Esophagus squamous epithelium (tissue), 5 donors: ENCODE data around the gene TLN1. TPM values are rescaled to one million over a fixed set of nuclear protein-coding genes. Genes with fewer than 3 reads are reported as not detected.

Source experiments
- DNase-seq: peaks from one replicate; lab custom pipeline; 2025; lab: John Stamatoyannopoulos, UW
- H3K27ac ChIP-seq, 4 donors: fragments of 200-600 bp; sonication (generic); one replicate each; pipeline ENCODE4 v1.5.1; 2016 to 2019; ENCODE audit warnings: mild to moderate bottlenecking in 1 of 4
- H3K27me3 ChIP-seq, 4 donors: fragments of 200-600 bp; sonication (generic); 1 replicate in 3 of 4; 2 replicates in 1 of 4; pipeline versions ENCODE4 v1.5.1 to v1.6.0; 2017 to 2021; ENCODE audit warnings: antibody characterized with exemption in 1 of 4
- H3K36me3 ChIP-seq, 3 donors: fragments of 200-600 bp; sonication (generic); one replicate each; pipeline ENCODE4 v1.5.1; 2016 to 2019
- H3K4me1 ChIP-seq, 3 donors: fragments of 200-600 bp; sonication (generic); one replicate each; pipeline ENCODE4 v1.5.1; 2017 to 2019
- H3K4me3 ChIP-seq, 4 donors: fragments of 200-600 bp; sonication (generic); 1 replicate in 3 of 4; 2 replicates in 1 of 4; pipeline ENCODE4 v1.5.1; 2016 to 2019; ENCODE audit warnings: mild to moderate bottlenecking in 2 of 4, moderate library complexity in 1 of 4
- H3K9me3 ChIP-seq, 3 donors: fragments of 200-600 bp; sonication (generic); one replicate each; pipeline ENCODE4 v1.5.1; 2016 to 2019
- POLR2A ChIP-seq, 4 donors: fragments of 450-650 bp; IDR thresholded peaks; one replicate each; pipeline ENCODE4 v1.6.1; 2017; ENCODE audit warnings: antibody characterized with exemption in 4 of 4, mild to moderate bottlenecking in 4 of 4, moderate library complexity in 3 of 4
- WGBS, 2 donors: methylation state at CpG; one replicate each; pipeline ENCODE4 v1.1.5; 2018; 5-methylcytosine and 5-hydroxymethylcytosine counted together
- intact Hi-C: fragments of 100-400 bp; cut with DNase I; formaldehyde crosslinking; loops from one replicate; pipeline ENCODE4 v1.15.0; 2022
- total RNA-seq, 4 donors: library from RNA; depleted of rRNA; stranded (reverse); fragments of >200 nt; gene quantifications; one replicate each; pipeline ENCODE4 v1.1.0, GENCODE V29; 2016
- TF ChIP-seq, protein P1 (sequence below), 6 experiments: fragments of 450-650 bp in 4 of 6; fragments of 200-600 bp in 2 of 6; sonication (generic) in 2 of 6; IDR thresholded peaks; one replicate each; pipeline ENCODE4 v1.5.1; 2016 to 2019; ENCODE audit warnings: antibody characterized with exemption in 6 of 6, mild to moderate bottlenecking in 4 of 6, moderate library complexity in 4 of 6
- donor health status: DM: yes; HTN: yes; CAD: no.

Gene TLN1
- total RNA-seq, 4 donors from 2014 or later, result 94.7 to 233 (median 112) TPM

DNA sequence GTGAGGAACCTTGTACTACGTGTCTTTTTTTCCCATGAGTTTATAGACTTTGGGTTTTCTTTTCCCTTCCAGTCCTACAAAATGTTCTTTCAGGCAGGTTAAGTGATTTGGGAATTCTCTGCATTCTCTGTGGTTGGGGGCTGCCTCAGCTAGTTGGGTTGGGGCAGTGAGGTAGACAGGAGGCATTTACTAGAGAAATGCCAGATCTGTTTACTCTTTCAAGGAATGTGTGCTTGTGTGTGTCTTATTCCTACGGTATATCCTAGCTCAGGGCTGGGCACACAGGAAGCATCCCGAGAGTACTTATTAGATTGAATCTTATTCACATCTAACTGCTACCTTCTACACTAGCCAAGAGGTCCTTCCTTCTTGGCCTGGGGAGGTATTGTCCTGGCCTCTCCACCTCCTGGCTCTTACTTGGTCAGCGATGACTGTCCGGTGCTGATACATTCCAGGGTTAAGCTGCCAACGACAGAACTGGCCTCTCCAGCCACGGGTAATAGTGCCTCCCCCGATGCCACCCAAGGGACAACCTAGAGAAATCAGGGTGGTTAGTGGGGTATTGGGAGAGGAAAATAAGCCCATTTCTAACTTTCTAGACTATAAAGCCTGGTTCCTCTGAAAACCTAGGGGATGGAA lies 12.0 kb upstream of the TLN1 start:
- Histone ChIP-seq H3K27ac (no peak overlapping the region), H3K36me3 (peaks cover 14 to 63% (median 36%) of the 10 kb centered on the region in 3 donors), H3K4me1 (peaks cover 26 to 44% (median 27%) of the 10 kb centered on the region in 3 donors), H3K4me3 (no peak overlapping the region), H3K9me3 (no peaks in the 10 kb centered on the region), H3K27me3 (no peaks in the 10 kb centered on the region)
- TF ChIP-seq, protein P1, sequence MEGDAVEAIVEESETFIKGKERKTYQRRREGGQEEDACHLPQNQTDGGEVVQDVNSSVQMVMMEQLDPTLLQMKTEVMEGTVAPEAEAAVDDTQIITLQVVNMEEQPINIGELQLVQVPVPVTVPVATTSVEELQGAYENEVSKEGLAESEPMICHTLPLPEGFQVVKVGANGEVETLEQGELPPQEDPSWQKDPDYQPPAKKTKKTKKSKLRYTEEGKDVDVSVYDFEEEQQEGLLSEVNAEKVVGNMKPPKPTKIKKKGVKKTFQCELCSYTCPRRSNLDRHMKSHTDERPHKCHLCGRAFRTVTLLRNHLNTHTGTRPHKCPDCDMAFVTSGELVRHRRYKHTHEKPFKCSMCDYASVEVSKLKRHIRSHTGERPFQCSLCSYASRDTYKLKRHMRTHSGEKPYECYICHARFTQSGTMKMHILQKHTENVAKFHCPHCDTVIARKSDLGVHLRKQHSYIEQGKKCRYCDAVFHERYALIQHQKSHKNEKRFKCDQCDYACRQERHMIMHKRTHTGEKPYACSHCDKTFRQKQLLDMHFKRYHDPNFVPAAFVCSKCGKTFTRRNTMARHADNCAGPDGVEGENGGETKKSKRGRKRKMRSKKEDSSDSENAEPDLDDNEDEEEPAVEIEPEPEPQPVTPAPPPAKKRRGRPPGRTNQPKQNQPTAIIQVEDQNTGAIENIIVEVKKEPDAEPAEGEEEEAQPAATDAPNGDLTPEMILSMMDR (IDR thresholded peaks at IDR 0.05), result no peak
- no peak for TF ChIP-seq POLR2A (IDR thresholded peaks at IDR 0.05)
- intact Hi-C loops, result no loop called here
- no peak for DNase-seq
- WGBS, 2 donors, result 76 to 81% methylated on average over 3 to 6 of the region's 8 CpGs

DNA sequence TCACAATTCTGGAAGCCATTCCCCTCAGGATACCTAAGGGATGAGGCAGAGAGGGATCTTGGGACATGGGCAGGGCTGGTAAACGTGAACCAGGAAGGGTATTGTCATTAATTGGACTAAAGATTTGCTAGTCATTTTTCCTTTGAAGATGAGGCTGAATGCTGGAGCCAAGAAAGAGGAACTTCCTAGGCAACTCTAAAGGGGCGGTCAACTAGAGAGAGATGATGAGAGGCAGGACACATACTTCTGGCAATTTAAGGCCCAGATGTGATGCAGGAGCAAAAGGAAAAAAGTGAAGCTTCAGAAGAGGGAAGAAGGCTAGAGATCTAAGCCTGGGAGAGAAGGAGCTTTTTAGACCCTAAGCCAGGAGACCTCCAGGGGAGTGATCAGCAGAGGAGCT lies 11.5 kb upstream of the TLN1 start:
- H3K27ac ChIP-seq, result no peak overlapping the region
- no peak for DNase-seq
- peaks cover 26 to 44% (median 27%) of the 10 kb centered on the region in 3 donors for H3K4me1 ChIP-seq
- no peak for TF ChIP-seq POLR2A (IDR thresholded peaks at IDR 0.05)
- TF ChIP-seq, protein P1 (IDR thresholded peaks at IDR 0.05), result no peak
- intact Hi-C loops, result no loop called here
- peaks cover 19 to 68% (median 41%) of the 10 kb centered on the region in 3 donors for H3K36me3 ChIP-seq
- H3K4me3 ChIP-seq, result no peak overlapping the region
- no peaks in the 10 kb centered on the region for H3K27me3 ChIP-seq
- H3K9me3 ChIP-seq, result no peaks in the 10 kb centered on the region
- 42 to 61% methylated on average over 2 of the region's 2 CpGs for WGBS, 2 donors

DNA sequence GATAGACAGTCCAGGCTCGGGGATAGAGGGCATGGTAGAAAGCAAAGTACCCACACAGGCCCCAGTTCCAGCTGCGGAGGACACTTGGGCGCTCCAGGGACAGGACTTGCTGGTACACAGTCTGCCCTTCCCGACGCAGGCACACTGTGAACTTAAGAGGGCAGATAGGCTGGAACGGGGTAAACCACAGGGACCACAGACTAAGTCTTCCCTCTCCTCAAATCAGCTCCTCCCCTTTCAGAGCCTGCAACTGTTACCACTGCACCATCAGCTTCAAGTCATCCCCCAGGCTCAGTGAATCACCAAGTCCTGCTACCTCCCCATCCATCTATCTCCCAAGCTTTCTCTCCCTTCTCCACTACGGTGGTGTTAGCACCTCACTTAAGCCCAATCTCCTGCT lies 9.7 kb upstream of the TLN1 start:
- WGBS, 2 donors, result 66 to 98% methylated on average over 5 to 7 of the region's 7 CpGs
- H3K27me3 ChIP-seq, result no peaks in the 10 kb centered on the region
- no peak overlapping the region for H3K27ac ChIP-seq
- no peak for TF ChIP-seq POLR2A (IDR thresholded peaks at IDR 0.05)
- TF ChIP-seq, protein P1 (IDR thresholded peaks at IDR 0.05), result no peak
- intact Hi-C loops, result no loop called here
- peaks cover 10 to 26% (median 13%) of the 10 kb centered on the region in 3 donors for H3K4me1 ChIP-seq
- no peak overlapping the region for H3K4me3 ChIP-seq
- peaks cover 29 to 85% (median 54%) of the 10 kb centered on the region in 3 donors for H3K36me3 ChIP-seq
- no peaks in the 10 kb centered on the region for H3K9me3 ChIP-seq
- DNase-seq, result no peak

DNA sequence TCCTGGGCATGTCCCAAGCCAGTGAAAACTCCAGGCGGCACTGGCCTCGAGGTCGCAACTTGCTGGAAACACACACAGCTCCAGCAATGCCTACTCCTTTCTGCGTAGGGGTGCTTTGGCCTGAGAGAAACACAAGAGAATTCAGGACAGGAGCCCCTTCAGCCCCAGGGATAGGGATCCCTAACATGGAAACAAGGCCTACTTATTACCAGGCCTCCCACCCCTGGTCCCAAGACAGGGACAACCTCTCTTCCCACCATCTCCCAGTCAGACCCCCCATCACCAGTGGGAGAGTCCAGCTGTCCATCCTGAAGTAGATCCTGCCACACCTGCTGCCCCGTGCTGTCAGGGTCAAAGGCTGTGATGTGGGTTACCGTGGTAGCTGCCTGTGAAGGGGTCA lies 8.2 kb upstream of the TLN1 start:
- 64% methylated on average over 2 of the region's 6 CpGs; no CpG with 5 or more reads in 1 of the 2 donors for WGBS, 2 donors
- no peaks in the 10 kb centered on the region for H3K9me3 ChIP-seq
- intact Hi-C loops, result no loop called here
- H3K4me1 ChIP-seq, result peaks cover 0 to 20% (median 0%) of the 10 kb centered on the region in 3 donors
- H3K27ac ChIP-seq, result no peak overlapping the region
- H3K36me3 ChIP-seq, result peaks cover 29 to 100% (median 66%) of the 10 kb centered on the region in 3 donors
- TF ChIP-seq, protein P1 (IDR thresholded peaks at IDR 0.05), result no peak
- no peak for TF ChIP-seq POLR2A (IDR thresholded peaks at IDR 0.05)
- H3K4me3 ChIP-seq, result no peak overlapping the region
- no peaks in the 10 kb centered on the region for H3K27me3 ChIP-seq
- no peak for DNase-seq

DNA sequence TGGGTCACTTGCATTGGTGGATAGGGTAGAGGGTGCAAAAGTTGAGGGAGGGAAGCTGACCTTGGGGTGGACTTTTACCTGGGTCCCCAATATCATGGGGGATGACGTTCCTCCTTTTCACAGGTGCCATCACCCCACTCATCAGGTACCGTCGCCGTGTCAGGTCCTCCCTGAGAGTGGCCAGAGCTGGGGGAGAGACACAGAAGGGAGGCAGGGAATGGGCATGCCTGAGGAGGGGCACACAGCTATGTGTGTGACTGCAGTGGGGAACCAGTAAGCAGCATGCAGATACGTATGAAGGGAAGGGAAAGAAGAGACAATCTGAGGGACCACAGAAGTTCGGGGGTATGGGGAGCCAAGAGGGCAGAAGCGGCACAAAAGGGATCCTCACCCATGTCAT lies 6.9 kb upstream of the TLN1 start:
- Histone ChIP-seq H3K27ac (no peak overlapping the region), H3K9me3 (no peaks in the 10 kb centered on the region), H3K36me3 (peaks cover 27 to 98% (median 69%) of the 10 kb centered on the region in 3 donors), H3K4me1 (peaks cover 1 to 14% (median 2%) of the 10 kb centered on the region in 3 donors), H3K4me3 (no peak overlapping the region), H3K27me3 (no peaks in the 10 kb centered on the region)
- intact Hi-C loops, result loop anchor here (10.0 kb wide), 1 partner anchor 134 kb away; the partner anchor contains the start of gene TESK1
- TF ChIP-seq, protein P1 (IDR thresholded peaks at IDR 0.05), result no peak
- TF ChIP-seq POLR2A (IDR thresholded peaks at IDR 0.05), result no peak
- DNase-seq, result no peak
- 85 to 91% methylated on average over 3 to 6 of the region's 7 CpGs for WGBS, 2 donors
